Stimulated activated CD4-positive, alpha-beta T cell treated with anti-CD3 and anti-CD28 coated beads, TNF-alpha, amount 100 ng/mL, for 24 hours (primary cell): ENCODE data around the gene RPP38.

Experiments
- DNase-seq, 3 experiments: peaks; one replicate each; pipeline ENCODE4 v3.0.0-alpha.2; 2020; ENCODE audit warnings: low read depth in 3 of 3

The RPP38 gene

GRCh38 chr10:15152556-15152955 lies 55.4 kb downstream of the RPP38 start:
- DNase-seq: no peak
